LoVo (cell line): ENCODE data around the gene MAP2K7.
A peak's percentile ranks its signal among the peaks of the same experiment; 100 is the strongest.
"Not testable (repeated sequence)": the region's sequence is repeated elsewhere in the genome, so short reads cannot be mapped to it uniquely, and the experiment has no call there.

Experiments used
- DNase-seq: peaks from one replicate; pipeline ENCODE4 v3.0.0-alpha.2; 2016; ENCODE audit warnings: low spot score

MAP2K7 gene

GRCh38 chr19:7931221-7932061 lies 27.8 kb downstream of the MAP2K7 start:
- no peak for DNase-seq

GRCh38 chr19:7932276-7932929 lies 28.7 kb downstream of the MAP2K7 start:
- DNase-seq, result no peak

DNA sequence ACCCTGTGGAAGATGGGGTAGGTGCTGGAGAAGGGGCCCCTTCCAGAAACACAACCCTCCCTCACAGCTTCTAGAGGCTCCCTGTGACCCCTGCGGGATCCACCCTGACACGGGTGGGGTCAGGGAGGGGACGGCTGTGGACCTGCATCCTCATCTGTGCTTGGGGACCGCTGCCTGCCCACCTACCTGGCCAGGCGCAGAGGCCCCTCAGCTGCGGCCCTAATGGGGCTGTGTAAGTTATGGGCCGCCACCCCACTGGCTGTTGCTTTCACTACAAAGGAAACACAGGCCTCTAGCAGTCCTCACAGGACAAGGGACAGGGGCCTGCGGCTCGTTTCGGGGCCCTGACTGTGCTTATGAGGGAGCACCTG lies 29.2 kb downstream of the MAP2K7 start:
- no peak for DNase-seq

DNA sequence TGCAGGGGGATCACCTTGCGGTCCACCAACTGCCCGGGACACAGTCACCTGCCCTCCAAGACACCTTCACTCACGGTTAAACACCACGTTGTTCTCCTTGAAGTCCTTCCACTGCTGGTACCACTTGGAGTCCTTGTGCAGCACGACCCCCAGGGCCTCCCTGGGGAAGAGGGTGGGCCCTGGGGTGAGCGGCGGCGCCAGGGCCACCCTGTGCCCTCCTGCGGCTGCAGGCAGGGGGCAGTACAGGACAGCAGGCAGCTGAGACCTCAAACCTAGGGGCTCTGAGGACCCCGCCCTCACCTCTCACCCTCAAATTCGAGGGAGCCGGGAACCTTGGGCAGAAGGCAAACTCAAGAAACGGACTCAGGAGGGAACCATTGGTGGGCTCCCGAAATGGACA lies 29.7 kb downstream of the MAP2K7 start:
- no peak for DNase-seq

- no peak for DNase-seq
Measured at GRCh38 chr19:7933828-7934725, 30.4 kb downstream of the MAP2K7 start.

- DNase-seq, result no peak
Measured at GRCh38 chr19:7934766-7935165, 31.1 kb downstream of the MAP2K7 start.

DNA sequence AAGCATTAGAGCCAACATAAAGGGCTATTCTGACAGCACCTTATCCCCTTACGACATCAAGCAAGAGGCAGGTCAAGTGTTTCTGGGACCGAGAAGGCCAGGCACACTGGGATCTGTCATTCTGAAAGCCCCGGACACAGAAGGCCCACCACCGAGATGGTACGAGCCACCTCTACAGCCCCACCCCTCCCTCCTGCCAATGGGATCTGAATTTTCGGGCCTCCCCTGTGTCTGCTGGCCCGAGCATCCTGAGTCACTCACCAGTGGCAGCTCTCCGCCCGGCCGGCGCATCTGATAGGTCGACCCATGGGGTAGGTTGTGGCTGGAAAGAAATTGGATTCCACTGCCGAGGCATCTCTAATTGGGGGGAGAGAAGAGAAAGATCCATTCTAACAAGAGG lies 37.2 kb downstream of the MAP2K7 start:
- DNase-seq, result no peak

DNA sequence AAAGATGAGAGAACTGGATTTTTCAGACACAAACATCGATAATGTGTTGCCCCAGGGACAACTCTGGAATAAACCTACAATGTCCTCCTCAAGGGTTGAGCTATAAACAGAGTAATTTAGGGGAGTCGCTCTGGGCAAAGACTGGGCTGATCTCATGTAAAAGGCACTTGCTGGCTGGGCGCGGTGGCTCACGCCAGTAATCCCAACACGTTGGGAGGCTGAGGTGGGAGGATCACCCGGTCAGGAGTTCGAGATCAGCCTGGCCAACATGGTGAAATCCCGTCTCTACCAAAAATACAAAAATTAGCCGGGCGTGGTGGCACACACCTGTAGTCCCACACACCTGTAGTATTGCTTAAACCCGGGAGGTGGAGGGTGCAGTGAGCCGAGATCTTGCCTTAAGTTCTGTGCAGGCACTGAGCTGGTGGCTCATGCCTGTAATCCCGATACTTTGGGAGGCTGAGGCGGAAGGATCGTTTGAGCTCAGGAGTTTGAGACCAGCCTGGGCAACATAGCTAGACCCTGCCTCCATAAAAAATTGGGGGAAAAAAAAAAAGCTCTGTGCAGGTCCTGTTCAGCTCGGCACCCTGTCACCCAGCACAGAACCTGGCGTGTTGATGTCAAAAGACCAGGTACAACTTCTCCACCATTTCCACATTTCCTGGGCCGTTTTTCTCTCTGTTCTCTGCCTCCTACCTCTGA lies 38.4 kb downstream of the MAP2K7 start:
- DNase-seq, result no peak

DNA sequence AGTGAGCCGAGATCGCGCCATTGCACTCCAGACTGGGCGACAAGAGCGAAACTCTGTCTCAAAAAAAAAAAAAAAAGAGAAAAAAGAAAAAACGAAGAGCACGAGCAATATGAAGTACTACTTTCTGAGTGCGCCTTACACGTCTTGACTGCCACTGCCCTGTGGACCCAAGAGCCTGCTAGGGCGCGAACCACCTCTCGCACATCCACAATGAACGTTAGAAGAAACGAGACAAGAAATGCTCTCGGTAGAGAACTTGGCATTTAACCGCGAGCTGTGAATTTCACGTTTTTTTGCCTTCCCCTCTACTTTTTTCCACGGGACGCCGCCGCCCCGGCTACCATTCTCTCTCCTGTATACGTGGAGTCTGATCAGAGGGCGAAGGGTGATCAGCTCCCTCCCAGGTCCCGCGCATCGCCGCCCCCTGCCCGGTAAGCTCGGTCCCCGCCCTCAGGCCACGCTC lies 39.3 kb downstream of the MAP2K7 start:
- no peak for DNase-seq

DNA sequence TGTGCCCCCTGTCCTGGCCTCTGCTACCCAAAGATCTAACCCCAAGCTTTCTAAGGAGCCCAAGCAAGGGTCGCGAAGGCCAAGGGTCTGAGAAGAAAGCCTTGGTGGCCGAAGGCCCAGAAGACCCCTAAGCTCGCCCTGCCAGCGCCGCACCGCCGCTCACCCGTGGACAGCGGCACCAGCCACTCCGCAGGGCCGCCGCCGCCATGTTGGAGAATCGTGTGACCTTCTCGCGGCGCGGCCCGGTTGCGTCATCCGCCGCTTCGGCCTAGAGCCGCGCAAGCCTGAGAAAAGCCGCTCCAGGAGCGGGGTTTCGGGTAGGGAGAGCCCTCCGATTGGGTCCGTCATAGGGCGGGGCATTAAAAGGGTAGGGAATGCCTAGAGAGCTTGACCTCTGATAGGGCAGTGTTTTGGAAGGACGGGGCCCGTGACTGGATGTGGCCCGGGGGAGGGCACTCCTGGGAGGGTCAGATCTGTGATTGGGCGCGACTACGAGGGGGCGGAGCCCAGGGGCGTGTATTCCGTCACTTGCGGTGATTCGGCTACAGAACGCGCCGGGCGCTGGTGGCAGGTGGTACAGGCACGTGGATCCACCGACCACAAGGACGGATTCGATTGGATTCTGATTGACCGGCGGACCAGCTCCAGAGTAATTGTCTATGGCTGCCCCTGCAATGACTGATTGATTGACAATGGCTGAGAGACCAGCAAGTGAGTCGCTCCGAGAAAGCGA lies 39.9 kb downstream of the MAP2K7 start, which contains the start of gene TIMM44:
TSS of gene TIMM44 (minus strand) at position 223 of the 733 bp plus-strand sequence. CDS start at position 208, 15 bp downstream.
- DNase-seq, result peak; percentile 99

DNA sequence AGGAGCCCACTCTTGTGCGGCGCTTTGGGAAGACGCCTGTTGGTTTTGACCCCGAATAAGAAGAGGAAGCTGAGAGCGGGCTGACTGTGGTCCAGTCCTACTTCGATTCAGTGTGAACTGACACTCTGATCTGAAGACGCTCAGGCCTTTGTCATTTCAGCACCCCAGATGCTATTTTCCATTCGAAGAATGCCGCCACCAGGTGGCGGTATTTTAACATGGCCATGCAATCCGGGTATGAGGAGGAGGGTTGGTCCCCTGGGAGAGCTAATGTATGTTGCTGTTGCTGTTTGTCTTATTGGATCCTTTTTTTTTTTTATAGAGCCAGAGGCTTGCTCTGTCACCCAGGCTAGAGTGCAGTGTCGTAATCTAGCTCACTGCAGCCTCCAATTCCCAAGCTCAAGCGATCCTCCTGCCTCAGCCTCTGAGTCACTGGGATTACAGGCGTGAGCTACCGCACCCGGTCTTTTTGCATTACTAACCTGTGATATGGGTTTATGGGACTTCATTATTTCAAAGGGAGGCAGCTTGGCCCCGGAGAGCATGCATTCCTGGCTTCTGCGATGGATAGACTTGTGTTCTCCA lies 40.6 kb downstream of the MAP2K7 start:
- DNase-seq, result peak; percentile 78

- no peak for DNase-seq
Measured at GRCh38 chr19:7947939-7948338, 44.3 kb downstream of the MAP2K7 start.

GRCh38 chr19:7953060-7953459 lies 49.4 kb downstream of the MAP2K7 start:
- DNase-seq, result no peak

GRCh38 chr19:7953576-7953975 lies 49.9 kb downstream of the MAP2K7 start:
- no peak for DNase-seq

DNA sequence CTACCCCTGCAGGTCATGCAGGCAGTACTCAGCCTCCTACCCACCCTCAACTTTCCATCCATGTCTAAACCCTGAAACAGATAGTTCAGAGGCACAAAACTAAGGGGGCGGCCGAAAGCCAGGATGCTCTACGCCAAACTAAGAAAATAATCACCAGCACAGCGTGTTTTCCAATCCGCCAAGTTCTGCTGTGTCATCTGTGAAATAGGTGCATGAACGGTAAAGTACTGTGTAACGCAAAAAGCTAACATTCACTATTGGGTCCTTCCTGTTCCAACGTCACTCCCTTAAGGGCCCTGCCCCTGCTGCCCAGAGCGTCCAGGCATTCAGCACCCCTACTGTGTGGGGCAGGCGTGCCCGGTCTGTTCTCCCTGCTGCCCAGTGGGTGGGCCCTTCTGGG lies 52.0 kb downstream of the MAP2K7 start:
- no peak for DNase-seq

DNA sequence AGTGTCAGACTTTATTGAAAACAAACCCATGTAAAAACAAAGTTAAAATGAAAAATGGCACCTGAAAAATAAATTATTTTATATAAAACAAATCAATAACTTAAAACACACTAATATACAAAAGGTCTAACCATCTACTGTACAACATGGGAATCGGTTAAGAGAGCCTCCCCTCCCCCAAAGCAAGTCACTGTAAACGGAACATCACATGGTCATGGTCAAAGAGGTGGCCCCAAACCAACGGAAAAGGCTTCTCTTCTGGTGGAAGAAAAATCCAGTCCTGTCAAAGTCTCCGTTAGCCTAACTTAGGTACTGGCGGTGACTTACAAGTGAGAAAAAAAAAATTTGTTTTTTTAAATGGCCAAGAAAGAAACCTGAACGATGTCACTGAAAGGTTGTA lies 55.5 kb downstream of the MAP2K7 start:
- DNase-seq, result no peak

DNA sequence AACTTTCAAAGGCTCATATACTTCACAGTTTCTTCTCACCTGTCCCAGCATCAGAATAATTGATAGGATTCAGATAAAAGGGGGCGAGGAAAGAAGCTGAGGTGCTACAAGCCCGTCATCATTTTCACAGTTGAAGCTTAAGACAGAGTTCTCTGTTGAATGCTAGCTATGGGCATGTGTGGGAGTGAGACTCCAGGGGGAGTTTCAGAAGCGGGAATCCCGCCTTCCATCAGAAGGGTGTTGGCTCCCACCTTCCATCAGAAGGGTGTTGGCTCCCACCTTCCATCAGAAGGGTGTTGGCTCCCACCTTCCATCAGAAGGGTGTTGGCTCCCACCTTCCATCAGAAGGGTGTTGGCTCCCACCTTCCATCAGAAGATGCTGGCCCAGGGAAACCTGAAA lies 57.4 kb downstream of the MAP2K7 start:
- DNase-seq, result not testable (repeated sequence)

DNA sequence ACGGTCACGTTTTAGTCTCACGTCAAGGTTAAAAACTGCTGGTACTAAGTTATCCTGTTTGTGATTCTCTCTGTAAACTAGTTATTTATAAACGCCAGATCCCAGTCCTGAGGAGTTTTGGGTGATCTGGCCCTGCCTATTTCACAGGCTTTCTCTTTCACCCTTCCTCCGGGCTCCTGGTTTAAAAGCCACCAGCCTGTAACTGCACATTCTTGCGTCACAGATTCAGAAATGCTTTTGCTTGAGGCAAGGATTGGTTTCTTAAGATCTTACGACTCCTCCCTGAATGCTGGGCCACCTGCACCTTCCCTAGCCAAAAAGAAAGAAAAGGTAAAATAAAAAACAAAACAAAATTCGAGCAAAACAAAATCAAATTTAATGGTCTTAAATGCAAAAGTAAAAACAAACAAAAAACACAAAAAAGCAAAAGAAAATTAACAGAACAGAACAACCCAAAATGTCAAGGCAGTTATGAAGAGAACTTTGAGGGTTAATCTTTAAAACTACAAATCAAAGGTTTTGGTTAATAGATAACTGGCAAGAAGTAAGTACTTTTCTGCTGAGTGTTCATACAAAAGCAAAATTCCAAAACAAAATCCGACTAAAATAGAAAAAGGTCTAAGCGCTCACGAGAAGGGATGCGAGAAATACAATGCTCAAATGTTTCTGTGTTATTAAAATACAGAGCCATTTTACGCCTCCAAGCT lies 58.4 kb downstream of the MAP2K7 start:
- no peak for DNase-seq

DNA sequence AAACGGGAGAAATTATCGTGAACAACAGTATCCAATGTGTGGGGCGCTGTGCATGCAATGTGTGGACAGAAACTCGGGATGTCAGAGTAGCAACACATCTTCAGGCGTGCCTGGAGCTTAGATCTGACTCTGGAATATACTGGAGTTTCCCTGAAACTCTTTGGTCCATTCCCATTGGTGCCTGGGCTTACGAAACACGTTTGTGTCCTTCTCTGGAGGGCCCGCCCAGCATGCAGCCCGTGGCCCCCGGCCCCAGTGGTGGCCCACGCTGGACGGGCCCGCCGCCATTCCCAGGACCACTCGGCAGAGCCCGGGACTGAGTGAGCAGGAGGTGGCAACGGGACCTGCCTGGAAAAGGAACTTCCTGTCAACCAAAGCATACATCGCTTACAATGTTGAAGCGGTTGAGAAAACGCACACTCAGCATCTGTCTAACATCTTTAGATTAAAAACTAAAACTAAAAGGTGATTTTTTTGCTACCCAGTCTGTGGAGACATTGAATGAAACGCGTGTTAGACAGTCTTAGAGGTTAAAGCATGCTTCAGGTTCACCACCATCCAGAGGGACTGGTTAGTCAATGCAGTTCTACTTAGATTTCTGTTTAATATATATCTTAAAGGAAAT lies 59.1 kb downstream of the MAP2K7 start:
- DNase-seq, result no peak

DNA sequence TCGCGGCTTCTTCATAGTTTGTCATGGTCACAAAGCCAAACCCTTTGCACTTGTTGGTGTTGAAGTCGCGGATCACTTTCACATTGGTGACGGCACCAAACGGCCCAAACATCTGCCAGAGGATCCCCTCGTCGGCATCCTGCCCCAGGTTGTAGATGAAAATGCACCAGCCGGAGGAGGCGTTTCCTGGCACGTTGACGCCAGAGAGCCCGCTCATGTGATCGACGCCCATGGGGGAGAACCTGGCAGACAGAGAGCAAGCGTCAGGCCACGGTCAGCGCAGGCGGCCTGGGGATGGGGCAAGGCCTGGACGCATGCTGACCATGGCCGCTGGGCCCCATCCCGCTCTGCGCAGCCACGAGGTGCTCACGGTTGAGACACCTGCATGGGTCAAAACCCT lies 59.9 kb downstream of the MAP2K7 start:
- DNase-seq, result no peak
